Measurements from ENCODE around the gene NOL9.
A peak's percentile ranks its signal among the peaks of the same experiment; 100 is the strongest.

NOL9 gene

GRCh38 chr1:6528492-6528891 is 25.8 kb downstream of the NOL9 start:
- Histone ChIP-seq H3K4me3 (no peak overlapping the region), H4K20me1 (peaks cover 0 to 56% (median 17%) of the 10 kb centered on the region in 11 experiments; a peak in 12 of 22 replicates), H3K36me3 (peaks cover 78 to 98% (median 92%) of the 10 kb centered on the region in 11 experiments), H3K9me3 (replicated peaks in 1 of 11) (no peaks in the 10 kb centered on the region), H3K4me1 (no peaks in the 10 kb centered on the region), H3K4me2 (no peak overlapping the region), H3K27me3 (no peaks in the 10 kb centered on the region), H3K9ac (no peak overlapping the region), H3K27ac (no peak overlapping the region)
- no peak for TF ChIP-seq Cebpa-rat (IDR thresholded peaks at IDR 0.05)

DNA sequence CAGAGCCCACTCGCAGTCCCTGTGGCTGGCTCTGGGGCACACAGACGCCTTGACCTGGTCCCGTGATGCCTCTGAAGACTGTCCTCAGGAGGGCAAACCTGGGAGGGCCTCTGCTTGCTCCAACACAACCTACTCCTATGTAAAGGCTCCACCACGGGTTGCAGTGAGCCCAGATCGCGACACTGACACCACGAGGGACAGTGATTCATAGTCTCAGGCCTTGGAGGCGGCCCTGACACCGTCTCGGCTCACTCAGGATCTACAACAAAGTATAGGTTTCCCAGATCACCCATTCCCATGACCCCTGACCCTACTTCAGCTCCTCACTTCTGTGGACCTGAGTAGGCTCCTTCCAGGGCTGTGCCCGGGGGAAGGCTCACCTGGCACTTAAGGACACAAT is 28.0 kb downstream of the NOL9 start:
- Histone ChIP-seq H3K4me3 (no peak overlapping the region), H3K36me3 (peaks cover 56 to 86% (median 74%) of the 10 kb centered on the region in 11 experiments), H3K9ac (no peak overlapping the region), H3K4me1 (no peaks in the 10 kb centered on the region), H3K27ac (no peak overlapping the region), H3K27me3 (no peaks in the 10 kb centered on the region), H3K9me3 (replicated peaks in 1 of 11) (no peaks in the 10 kb centered on the region), H3K4me2 (no peak overlapping the region), H4K20me1 (peaks cover 0 to 76% (median 15%) of the 10 kb centered on the region in 11 experiments; a peak in 11 of 22 replicates)
- TF ChIP-seq Cebpa-rat (IDR thresholded peaks at IDR 0.05), result no peak

GRCh38 chr1:6523566-6523965 is 30.7 kb downstream of the NOL9 start:
- H3K27me3 ChIP-seq, result no peaks in the 10 kb centered on the region; a peak in 1 of 22 replicates
- no peak overlapping the region for H3K9ac ChIP-seq
- H3K4me2 ChIP-seq, result no peak overlapping the region
- no peak overlapping the region for H3K4me3 ChIP-seq
- no peak for TF ChIP-seq Cebpa-rat (IDR thresholded peaks at IDR 0.05)
- peaks cover 36 to 65% (median 46%) of the 10 kb centered on the region in 11 experiments for H3K36me3 ChIP-seq
- peaks cover 0 to 82% (median 32%) of the 10 kb centered on the region in 11 experiments; a peak in 10 of 22 replicates for H4K20me1 ChIP-seq
- H3K4me1 ChIP-seq, result peaks cover 7 to 20% (median 15%) of the 10 kb centered on the region in 10 experiments; a peak in 16 of 20 replicates
- no peaks in the 10 kb centered on the region for H3K9me3 ChIP-seq (replicated peaks in 1 of 11)
- no peak overlapping the region for H3K27ac ChIP-seq

GRCh38 chr1:6521536-6521935 is 32.8 kb downstream of the NOL9 start:
- Histone ChIP-seq H3K9me3 (replicated peaks in 1 of 11) (no peaks in the 10 kb centered on the region), H3K4me2 (no peak overlapping the region), H3K27ac (no peak overlapping the region), H4K20me1 (peaks cover 0 to 69% (median 25%) of the 10 kb centered on the region in 11 experiments; a peak in 10 of 22 replicates), H3K4me3 (no peak overlapping the region), H3K9ac (0 out of 22 replicates have a peak overlapping the region, but pooled peaks of 1 of the 11 experiments have one; percentile 7), H3K27me3 (no peaks in the 10 kb centered on the region; a peak in 1 of 22 replicates), H3K36me3 (peaks cover 16 to 45% (median 26%) of the 10 kb centered on the region in 11 experiments), H3K4me1 (peaks cover 7 to 23% (median 15%) of the 10 kb centered on the region in 10 experiments; a peak in 16 of 20 replicates)
- TF ChIP-seq Cebpa-rat (IDR thresholded peaks at IDR 0.05), result no peak

DNA sequence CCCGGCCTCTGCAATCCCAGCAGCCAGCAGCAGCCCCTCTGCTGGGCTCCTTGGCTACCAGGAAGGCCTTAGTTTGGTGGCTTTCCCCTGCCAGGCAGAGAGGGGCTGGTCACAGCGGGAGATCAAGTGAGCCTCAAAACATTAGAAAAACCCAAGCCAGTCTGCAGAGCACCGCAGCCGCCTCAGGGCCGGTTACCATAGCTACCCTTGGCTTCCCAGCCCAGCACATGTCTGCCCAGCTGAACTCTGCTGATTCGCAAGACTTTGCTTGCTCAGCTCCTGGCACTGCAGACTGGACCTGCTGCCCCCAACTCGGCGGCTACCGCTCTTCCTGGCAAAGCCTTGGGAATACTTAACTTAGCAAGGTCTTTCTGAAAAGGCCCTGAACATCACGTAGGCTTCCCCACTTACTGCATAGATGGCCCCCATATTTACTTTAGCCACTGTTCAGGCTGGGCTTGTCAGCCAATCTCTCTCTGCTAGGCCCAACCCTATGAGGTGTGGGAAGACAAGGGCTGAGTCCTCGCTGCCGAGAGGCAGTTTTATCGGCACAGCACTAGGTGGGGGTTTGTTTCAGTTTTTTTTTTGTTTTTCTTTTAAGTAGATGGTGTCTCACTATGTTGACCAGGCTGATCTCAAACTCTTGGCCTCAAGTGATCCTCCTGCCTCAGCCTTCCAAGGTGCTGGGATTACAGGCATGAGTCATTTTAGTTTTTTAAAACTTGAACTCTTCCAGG is 34.2 kb downstream of the NOL9 start:
- no peak overlapping the region for H3K27ac ChIP-seq
- no peak overlapping the region for H3K4me3 ChIP-seq

GRCh38 chr1:6519491-6519934 is 34.8 kb downstream of the NOL9 start:
- no peaks in the 10 kb centered on the region; a peak in 1 of 22 replicates for H3K27me3 ChIP-seq
- H3K4me3 ChIP-seq, result no peak overlapping the region
- peaks cover 7 to 23% (median 15%) of the 10 kb centered on the region in 10 experiments; a peak in 16 of 20 replicates for H3K4me1 ChIP-seq
- no peaks in the 10 kb centered on the region for H3K9me3 ChIP-seq (replicated peaks in 1 of 11)
- no peak for TF ChIP-seq Cebpa-rat (IDR thresholded peaks at IDR 0.05)
- peaks cover 0 to 25% (median 7%) of the 10 kb centered on the region in 11 experiments; a peak in 11 of 22 replicates for H3K36me3 ChIP-seq
- H3K27ac ChIP-seq, result no peak overlapping the region
- H3K4me2 ChIP-seq, result peak overlapping the region in 9 of 11 experiments; percentile 20 to 79 (median 52); a peak in 16 of 22 replicates
- H4K20me1 ChIP-seq, result peaks cover 0 to 50% (median 25%) of the 10 kb centered on the region in 11 experiments; a peak in 10 of 22 replicates
- peak overlapping the region in 2 of 11 experiments; percentile 17 to 29; a peak in 1 of 22 replicates for H3K9ac ChIP-seq

More for the DNA sequence above, 34.2 kb downstream of the NOL9 start:
- Histone ChIP-seq H4K20me1 (peaks cover 0 to 56% (median 25%) of the 10 kb centered on the region in 11 experiments; a peak in 10 of 22 replicates), H3K27me3 (no peaks in the 10 kb centered on the region; a peak in 1 of 22 replicates), H3K4me2 (peak overlapping the region in 9 of 11 experiments; percentile 20 to 79 (median 52); a peak in 16 of 22 replicates), H3K36me3 (peaks cover 2 to 31% (median 11%) of the 10 kb centered on the region in 11 experiments), H3K9me3 (replicated peaks in 1 of 11) (no peaks in the 10 kb centered on the region), H3K4me1 (peaks cover 7 to 23% (median 15%) of the 10 kb centered on the region in 10 experiments; a peak in 16 of 20 replicates), H3K9ac (peak overlapping the region in 2 of 11 experiments; percentile 17 to 29; a peak in 1 of 22 replicates)
- TF ChIP-seq Cebpa-rat (IDR thresholded peaks at IDR 0.05), result no peak

DNA sequence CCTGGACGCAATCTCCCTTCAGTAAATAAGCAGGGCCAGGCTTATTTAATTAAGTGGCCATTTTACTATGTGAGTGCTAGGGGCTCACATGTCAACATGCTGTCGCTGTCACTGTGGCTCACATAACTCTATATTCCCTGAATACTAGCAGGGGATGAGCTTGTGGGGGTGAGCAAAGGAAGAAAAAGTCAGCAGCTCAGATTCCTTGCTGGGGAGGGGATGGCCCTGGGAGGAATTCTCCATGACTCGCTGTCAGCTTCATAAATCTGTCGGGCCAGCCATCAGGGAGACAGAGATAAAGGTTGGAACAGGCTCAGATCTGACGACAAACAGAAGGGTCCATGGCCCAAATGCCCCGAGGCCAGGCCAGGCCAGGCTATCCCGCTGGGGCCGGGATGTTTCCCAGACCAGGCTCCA is 36.9 kb downstream of the NOL9 start:
- Histone ChIP-seq H3K4me1 (peaks cover 7 to 23% (median 16%) of the 10 kb centered on the region in 10 experiments; a peak in 16 of 20 replicates), H3K27me3 (no peaks in the 10 kb centered on the region; a peak in 1 of 22 replicates), H3K27ac (no peak overlapping the region), H3K9ac (no peak overlapping the region), H3K4me2 (no peak overlapping the region), H4K20me1 (peaks cover 0 to 32% (median 22%) of the 10 kb centered on the region in 11 experiments; a peak in 9 of 22 replicates), H3K9me3 (replicated peaks in 1 of 11) (no peaks in the 10 kb centered on the region), H3K36me3 (peaks cover 0 to 16% (median 4%) of the 10 kb centered on the region in 11 experiments; a peak in 4 of 22 replicates), H3K4me3 (no peak overlapping the region)
- no peak for TF ChIP-seq Cebpa-rat (IDR thresholded peaks at IDR 0.05)

DNA sequence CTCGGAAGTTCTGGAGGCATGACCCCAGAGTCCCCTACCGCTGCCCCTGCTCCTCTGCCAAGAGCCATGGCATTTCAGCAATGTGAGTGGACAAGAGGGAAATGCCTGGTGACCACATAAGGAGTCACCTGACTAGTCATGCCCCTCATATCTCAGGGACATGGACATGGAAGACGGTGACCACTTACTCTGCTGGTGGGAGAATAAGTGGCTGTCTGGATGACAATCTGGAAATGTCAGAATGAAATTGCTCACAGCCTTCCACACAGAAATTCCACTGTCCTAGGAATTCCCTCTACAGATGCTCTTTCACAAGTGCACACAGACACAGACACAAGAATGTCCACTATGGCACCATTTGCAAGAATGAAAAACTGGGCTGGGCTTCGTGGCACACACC is 38.5 kb downstream of the NOL9 start:
- peaks cover 7 to 34% (median 17%) of the 10 kb centered on the region in 10 experiments; a peak in 16 of 20 replicates for H3K4me1 ChIP-seq
- no peaks in the 10 kb centered on the region for H3K9me3 ChIP-seq (replicated peaks in 1 of 11)
- TF ChIP-seq Cebpa-rat (IDR thresholded peaks at IDR 0.05), result no peak
- no peak overlapping the region for H3K9ac ChIP-seq
- no peak overlapping the region for H3K4me3 ChIP-seq
- no peak overlapping the region for H3K4me2 ChIP-seq
- no peak overlapping the region for H3K27ac ChIP-seq
- H3K27me3 ChIP-seq, result peaks cover 0 to 14% (median 0%) of the 10 kb centered on the region in 11 experiments; a peak in 2 of 22 replicates
- peaks cover 0 to 2% (median 0%) of the 10 kb centered on the region in 11 experiments; a peak in 1 of 22 replicates for H3K36me3 ChIP-seq
- peaks cover 0 to 32% (median 14%) of the 10 kb centered on the region in 11 experiments; a peak in 9 of 22 replicates for H4K20me1 ChIP-seq

- Histone ChIP-seq H3K27me3 (peaks cover 0 to 38% (median 0%) of the 10 kb centered on the region in 11 experiments; a peak in 8 of 22 replicates), H3K9ac (no peak overlapping the region), H3K4me1 (peaks cover 18 to 41% (median 25%) of the 10 kb centered on the region in 10 experiments), H3K4me2 (no peak overlapping the region), H3K36me3 (no peaks in the 10 kb centered on the region), H4K20me1 (peaks cover 0 to 42% (median 8%) of the 10 kb centered on the region in 11 experiments; a peak in 8 of 22 replicates), H3K9me3 (replicated peaks in 1 of 11) (no peaks in the 10 kb centered on the region), H3K4me3 (no peak overlapping the region), H3K27ac (no peak overlapping the region)
- no peak for TF ChIP-seq Cebpa-rat (IDR thresholded peaks at IDR 0.05)
Measured at GRCh38 chr1:6513320-6513801, 41.0 kb downstream of the NOL9 start.
